CD4-positive, alpha-beta T cell treated with Interferon gamma for 1 hour (primary cell): ENCODE measurements around the gene PRKG2.

Source experiments
- DNase-seq: peaks from one replicate; pipeline ENCODE4 v3.0.0-alpha.2; 2020

The PRKG2 gene

DNA sequence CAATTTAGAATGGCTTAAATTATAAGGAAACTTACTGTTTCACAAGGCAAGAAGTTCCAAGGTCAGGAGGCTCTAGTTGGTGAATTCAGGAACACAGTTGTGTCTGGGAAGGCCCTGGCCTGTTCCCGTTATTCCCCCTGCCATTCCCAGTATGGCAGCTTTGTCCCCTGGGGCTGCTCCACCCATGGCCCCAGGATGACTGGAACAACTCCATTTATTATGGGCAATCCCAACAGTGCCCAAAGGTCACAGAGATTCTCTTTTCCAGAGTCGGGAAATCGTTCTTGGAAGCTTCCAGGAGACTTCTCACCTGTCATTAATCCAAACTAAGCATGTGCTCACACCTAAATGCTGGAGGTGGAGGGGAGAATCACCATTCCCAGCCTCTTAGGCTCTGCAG lies 2.8 kb upstream of the PRKG2 start:
- no peak for DNase-seq

DNA sequence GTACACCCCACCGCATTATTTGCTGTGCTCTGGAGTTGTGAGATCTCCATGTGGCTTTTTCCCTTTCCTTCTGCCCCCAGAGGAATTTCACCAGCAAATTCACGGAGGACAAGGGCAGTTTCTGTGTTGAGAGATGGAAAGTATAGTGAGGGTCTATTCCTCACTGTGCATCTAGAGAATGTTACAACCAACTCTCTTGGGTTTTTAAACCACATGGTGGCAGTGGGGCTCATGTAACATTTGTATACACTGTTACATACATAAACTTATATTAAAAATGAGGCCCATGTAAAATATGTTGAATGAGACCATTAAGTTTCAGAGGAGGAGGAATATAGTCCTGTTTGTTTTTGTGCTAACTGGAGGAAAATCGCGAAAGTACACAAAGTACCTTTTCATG lies 909 bp upstream of the PRKG2 start:
- no peak for DNase-seq

DNA sequence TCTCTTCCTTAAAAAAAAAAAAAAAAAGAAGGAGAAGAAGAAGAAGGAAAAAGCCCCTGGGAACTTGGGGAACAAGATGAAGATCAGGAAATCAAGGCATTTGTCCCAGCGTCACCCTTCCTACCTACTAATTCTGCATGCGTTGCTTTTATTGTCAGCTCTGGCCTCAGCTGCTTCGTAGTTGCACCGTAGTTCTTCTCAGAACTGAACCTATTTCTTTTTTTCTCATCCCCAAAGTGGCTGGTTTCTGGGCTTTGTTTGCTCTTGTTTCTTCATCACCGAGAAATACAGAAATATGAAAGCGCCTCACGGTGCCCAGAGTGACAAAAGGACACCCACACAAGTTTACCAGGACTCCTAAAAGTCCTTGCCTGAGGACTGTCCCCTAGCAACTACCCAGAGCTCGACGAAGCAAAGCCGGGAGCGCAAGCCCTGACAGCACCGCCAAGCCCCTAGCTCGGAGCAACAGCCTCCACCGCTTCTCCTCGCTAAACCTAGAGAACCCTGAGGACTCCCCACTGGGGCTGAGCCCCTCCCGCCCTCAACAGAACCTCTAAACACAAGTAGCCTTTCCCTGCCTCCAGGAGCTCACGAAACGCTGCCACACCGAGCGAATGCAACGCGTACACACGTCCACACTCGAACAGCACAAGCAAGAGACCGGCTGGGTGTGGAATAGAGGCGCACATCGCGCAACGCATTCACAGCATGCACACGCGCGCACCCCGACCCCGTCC lies 710 bp downstream of the PRKG2 start:
- no peak for DNase-seq

DNA sequence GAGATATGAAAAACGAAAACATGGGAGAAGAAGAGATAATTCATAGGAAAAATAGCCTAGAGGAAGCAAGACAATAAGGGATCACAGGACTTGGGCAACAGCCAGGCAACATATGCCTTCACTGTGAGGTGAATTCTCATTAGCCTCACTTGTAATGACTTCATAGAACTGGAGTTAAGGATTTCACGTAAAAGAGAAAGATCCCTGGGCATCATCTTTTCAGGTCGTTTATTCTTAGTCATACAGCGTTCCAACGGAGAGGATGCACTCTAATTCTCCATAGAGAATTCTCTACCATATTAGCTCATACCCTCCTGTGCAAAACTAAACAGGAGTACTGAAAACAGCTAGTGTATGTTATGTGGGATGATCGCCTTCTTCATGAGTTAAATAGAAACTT lies 1.4 kb downstream of the PRKG2 start:
- no peak for DNase-seq

DNA sequence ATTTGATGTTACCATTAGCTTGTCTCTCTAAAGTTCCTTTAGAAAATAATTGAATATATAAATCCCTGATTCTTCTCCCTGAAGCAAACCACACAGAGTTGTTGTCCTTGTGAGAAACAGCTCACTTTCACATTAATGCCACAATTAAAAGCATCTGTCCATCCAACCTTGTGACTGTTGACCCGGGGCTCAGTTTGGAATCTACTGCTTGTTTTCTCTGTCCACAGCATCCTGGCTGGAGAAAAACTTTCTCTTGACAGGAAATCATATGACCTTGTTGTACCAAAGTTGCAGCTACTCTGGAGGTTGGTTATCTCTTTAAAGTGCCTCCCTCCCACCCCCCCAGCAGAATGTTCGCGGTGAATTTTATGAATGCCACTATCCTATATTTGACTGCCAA lies 3.1 kb downstream of the PRKG2 start:
- DNase-seq: no peak

DNA sequence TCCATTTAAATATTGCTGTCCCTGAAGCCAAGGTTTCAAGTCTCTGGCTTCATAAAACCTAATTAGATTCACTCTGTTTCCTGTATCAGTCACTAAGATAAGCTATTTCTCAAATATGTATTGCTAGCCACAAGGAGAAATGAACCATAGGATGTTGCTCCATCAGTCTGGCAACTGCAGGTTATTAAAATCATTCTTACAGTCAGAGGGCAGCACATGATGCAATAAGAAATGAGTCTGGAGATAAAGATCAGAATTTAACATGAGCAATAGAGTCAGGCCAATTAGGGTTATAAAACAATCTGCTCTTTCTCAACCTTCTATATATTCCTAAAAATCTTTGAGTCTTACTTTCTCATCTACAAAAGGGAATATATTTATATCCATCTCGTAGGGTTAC lies 7.2 kb downstream of the PRKG2 start:
- DNase-seq: no peak

DNA sequence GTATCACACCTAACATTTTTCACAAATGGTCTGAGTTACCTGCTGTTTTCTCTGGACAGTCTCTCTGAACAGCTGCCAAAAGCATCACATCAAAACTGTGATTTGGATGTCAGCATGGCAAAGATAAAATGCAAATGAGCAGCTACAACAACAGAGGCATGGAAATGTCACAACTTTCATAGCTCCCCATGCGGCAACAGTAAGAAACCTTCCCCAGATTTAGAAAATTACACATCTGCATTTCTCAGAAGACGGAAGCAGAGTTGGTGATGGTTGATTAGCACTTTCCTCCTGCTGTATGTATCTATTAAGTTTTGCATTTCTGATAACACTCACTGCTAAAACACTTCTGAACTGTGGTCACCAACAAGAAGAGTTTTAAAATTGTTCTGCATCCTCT lies 9.7 kb downstream of the PRKG2 start:
- no peak for DNase-seq

DNA sequence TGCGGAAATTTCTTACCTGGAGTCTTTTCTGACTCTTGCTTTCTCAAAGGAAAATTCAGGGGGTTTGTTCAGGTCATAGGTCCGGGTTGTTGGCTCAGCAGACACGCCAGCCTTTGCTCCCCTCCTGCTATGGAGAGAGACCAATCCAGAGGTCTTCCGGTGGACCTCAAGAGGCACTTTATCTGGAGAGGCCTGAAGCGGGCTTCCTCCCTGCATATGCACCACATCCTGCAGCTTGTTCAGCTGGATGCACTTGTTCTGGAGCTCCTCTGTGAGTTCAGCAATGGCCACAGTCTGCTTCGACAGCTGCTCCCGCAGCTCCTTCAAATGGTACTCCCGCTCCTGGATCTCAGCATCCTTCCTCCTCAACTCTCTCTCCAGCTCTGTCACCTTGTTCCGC lies 10.5 kb downstream of the PRKG2 start:
- no peak for DNase-seq

DNA sequence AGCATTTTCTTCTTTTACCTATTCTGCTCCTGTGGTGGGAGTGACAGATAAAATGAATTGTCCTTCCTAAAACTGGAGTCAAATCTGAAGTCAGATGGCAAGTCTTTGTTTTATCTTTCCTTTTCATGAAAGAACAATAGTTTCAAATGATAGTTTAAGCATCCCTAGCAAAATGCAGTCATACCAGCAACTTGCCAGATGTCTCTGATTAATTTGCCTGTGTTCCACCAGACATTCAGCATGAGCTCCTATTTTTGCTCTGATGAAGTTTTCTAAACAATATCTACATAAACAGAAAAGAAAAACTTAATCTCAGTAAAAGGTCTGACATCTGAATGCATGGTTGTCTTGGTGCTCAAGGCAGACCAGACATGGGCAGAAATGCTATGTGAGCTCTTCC lies 15.2 kb downstream of the PRKG2 start:
- DNase-seq: no peak

DNA sequence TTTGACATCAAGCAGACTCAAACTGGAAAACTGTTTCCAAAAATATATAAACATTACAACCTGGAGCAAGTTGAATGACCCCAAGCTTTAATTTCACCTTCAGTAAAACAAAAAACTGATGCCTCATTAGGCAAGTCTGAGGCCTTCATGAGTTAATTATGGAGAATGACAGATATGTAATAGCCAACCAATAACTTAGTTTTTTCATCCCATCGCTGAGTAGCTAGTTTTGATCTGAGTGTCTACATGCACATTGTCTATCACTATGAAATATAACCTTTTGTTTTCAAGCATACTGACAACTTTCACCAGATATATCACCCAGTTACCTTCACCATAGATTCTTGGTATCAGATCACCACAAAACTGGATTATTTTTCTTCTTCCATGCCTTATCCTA lies 16.4 kb downstream of the PRKG2 start:
- DNase-seq: no peak

DNA sequence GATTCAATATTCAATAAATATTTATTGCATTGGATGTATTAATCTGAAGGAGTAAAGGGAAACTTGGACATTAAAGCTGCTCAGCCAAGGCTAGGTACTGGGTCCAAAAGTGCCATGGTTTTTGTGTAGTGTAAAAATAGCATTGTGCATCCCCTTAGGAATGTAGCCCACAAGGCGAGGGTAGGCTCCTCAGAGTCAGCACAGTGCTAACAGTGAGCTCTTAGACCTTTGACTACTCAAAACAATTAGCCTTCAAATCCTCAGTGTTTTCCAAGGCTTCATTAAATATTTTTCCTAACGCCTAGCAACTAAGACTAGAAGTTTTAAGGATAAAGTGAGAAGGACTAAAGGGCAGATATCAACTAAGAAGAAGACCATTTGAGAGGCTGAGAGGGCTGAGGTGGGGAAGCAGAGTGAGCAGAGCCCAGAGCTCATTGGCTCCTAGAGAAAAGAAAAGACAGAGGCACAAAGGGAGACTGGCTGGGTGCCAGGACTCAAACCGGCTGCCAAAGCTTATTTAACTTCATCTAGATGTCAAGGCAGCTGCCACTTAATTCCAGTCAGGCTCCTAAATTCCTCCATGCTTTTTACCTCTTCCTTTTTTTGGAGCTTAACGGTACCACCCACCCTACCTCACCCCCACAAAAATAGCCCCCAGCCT lies 17.0 kb downstream of the PRKG2 start:
- no peak for DNase-seq

DNA sequence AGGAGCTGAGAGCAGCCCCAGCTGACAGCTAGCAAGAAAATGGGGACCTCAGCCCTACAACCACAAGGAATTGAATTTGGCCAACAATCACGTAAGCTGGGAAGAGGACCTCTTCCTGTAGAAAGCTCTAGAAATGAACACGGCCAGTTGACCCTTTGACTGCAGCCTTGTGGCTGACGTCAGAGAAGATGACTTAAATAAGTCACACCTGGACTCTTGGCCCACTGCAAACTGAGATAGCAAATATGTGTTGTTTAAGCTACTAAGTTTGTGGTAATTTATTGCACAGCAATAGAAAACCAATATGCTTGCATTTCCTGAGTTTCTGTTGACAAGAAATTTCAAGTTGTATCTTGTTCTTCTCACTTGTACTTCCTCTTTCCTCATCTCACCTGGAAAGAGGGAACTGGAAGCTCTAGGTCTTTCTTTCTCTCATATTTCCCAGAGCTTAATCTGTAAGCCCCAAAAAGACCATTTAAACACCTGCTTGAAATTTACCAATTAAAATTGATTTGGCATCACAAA lies 18.8 kb downstream of the PRKG2 start:
- DNase-seq: no peak

DNA sequence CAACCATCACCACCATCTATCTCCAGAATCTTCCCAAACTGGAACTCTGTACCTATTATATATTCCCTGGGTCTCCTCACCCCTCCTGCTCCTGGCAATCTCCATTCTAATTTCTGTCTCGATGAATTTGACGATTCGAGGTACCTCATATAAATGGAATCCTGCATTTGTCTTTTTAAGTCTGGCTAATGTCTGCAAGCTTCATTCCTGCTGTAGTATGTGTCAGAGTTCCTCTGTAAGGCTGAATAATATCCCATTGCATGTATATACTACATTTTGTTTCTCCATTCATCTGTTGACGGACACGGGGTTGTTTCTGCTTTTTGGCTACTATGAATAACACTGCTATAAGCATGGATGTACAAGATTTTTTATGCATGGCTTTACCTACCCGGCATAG lies 19.5 kb downstream of the PRKG2 start:
- DNase-seq: no peak

DNA sequence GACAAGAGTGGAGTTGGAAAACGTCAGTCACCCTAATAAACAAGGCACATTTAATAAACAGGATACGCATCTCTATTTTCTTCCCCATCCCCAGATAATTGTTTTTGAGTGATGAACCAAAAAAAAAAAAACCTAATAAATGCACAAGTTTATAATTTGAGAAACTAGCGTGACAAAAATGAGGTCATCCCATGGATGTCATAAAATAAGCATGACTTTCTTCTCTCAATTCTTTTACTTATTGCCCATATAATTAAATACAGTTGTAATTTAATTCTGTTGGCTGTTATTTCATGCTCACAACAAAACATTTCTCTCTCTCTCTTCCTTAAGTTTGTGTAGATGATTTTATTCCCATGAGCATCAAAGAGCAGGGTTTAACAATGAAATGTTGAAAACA lies 20.7 kb downstream of the PRKG2 start:
- DNase-seq: no peak

DNA sequence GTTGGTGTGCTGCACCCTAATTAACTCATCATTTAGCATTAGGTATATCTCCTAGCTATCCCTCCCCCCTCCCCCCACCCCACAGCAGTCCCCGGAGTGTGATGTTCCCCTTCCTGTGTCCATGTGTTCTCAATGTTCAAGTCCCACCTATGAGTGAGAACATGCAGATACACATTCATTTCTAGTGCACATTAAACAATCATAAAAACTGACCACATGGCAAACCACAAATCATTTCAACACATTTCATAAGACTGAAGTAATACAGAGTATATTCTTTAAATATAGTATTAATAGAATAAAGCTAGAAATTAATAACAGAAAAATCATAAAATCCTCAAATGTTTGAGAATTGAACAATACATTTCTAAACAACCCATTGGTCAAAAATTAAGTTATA lies 34.1 kb downstream of the PRKG2 start:
- no peak for DNase-seq

DNA sequence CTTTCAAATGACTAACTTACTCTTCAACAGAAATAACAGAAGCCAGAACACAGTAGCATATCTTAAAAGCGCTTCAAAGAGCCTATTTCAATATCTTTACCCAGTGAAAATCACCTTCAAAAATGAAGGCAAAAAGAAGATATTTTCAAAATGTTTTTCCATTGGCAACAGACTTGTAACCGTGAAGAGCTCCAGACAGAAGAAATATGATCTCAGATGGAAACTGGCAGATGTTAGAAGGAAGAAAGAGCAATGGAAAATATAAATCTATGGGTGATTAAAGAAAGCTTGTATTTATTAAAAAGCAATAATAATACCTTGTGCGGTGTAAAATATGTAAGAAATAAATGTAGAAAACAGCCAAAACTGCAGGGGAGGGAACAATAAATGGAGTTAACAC lies 35.7 kb downstream of the PRKG2 start:
- no peak for DNase-seq

DNA sequence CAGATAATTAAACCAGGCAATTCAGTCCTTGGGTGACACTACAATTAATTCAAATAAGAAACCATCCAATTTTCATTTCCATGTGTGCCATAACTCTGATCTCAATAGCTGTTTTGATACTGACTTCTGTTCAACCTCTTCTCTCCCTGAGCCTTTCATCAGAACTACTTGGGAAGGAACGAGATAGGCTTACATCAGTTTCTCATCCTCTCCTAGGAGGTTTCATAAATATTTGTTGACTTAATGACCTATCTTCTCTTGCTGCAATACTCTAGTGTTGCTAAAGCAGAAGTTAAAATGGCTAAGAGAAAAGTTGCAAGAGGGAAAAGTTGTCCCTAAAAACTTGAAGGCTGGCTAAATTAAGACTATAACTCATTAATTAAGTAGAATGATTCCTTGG lies 41.8 kb downstream of the PRKG2 start:
- no peak for DNase-seq

DNA sequence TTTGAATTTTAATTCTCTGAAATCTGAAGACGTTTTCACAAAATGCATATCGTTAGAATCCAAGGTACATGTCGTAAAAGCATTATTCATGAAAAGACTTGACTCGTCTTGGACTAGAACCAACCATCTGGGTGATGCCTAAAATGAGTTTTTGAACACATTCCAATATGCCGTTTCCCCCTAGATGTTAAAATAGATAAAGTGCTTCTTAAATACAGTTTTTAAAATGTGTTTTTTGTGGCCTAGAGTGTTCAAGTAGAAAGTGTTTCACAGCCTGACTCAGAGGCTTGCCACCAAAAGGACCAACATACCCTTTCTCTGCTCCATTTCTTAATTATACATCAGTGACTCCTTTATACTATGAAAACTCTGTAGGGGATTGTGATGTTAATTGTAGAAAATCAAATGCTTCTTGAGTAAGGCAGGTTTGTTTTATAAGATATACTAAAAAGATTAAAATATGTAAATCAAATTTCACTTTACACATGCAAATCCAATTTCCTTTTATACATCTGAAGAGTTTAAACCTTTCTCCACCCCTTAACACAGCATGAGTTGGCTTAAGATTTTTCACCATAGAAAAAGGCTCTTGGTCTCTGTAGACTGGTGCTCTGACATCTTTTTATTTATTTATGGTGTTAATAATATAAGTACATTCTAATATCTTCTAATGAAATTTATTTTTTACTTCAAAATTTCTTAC lies 48.4 kb downstream of the PRKG2 start:
- no peak for DNase-seq

DNA sequence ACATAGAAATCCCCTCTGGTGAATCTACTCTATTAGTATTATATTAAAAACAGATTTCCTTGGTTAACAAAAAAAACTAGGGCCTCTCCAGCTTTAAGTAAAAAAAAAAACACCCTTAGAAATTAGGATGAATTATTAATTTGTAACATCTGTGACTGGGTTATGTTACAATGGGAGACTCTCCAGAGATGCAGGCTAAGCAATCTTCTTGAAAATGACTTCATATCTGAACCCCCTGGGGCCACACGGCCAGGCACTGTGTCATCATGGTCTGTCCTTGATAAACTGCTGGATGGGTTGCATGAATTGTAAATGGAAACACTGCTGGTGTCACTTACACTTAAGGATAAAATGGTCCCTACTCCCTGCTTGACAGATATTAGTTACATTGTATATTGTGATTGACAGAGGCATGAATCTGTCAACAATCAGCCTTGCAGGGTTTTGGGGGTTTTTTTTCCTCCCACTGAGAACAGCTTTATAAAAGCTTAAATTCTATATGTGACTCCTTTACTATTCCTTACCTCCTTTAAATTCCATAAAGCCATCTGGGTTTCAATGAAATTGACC lies 49.1 kb downstream of the PRKG2 start:
- no peak for DNase-seq

DNA sequence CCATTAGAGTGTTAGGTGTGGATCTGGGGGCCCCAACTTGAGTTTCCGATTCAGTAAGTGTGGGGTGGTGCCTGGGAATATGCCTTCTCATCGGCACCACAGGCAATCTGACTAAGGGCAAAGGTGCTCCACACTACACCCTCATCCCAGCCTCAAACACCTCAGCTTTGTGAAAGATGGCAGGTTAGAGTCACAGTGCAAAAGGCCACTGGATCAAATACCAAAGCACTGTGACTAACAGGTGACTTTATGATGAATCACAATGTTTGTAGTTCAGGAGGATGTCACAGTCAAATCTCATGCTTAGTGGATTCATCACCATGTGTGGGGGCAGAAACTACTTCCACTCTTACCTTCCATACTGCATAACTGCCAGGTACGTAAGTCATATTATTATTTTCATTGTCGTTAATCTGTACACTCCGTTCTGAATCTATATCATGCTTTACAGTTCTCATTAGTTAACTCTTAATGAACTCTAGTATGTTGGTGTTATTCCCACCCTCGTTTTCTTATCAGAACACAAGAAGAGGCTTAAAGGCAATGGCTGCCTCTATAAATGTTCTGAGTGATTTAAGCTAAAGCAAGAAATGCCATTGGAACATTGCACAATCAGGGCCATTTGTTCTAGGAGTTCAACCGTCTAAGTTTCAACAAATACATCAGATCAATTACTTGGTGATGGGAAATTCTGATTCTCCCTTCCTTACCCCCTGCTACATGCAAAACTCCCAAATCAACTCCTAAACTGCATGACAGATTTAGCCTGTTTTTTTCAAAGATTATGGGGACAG lies 50.2 kb downstream of the PRKG2 start:
- DNase-seq: no peak

DNA sequence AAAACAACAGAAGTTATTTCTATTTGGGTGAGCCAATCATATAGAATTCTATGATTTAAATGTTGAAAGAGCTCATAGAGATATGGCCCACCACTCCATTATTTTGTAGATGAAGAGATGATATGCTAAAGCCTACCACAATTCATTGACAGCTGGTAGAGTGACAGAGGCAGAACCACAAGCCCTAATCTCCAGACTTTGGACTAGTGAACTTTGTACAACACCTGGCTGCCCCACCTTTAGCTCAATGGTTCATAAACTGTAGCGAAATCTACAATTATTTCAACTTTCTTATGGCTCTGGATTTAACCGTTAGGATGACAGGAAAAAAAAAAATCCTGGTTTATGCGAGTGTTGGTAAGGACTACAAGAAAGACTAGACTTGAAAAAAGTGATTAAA lies 50.9 kb downstream of the PRKG2 start:
- DNase-seq: no peak

DNA sequence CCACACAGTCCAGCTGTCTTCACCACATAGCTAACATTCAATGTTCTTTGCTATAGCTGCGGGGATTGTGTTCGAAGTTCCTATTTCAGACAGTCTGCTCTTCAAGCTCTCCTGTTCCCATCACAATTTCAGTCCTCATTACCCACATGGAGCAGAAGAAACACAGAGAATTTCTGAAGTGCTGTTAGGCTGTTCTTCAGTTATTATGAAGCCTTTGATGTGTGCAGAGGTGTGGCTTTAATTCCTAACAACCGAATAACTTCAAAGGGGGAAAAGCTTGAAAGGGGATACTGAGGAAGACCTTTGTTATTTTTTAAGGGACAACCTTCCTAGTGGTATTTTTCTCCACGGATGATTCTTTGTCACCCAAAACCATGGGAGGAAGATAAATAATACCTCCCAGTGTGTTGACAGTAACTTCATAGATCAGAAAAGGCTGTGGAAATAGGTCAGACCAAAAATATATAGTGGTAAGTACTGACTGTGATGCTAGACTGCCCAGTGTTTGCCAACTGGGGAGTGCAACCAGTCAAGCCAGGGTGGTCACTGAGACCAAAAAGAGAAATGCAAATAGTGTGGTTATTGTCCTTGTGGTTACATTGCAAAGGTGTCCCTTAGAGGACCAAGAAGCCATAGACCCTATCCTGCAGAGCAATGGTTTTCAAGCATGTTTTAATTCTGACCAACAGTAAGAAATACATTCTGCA lies 52.1 kb downstream of the PRKG2 start:
- no peak for DNase-seq
